ENCODE measurements around the gene CAGE1.
"Not testable (repeated sequence)": the region's sequence is repeated elsewhere in the genome, so short reads cannot be mapped to it uniquely, and the experiment has no call there.

The CAGE1 gene

DNA sequence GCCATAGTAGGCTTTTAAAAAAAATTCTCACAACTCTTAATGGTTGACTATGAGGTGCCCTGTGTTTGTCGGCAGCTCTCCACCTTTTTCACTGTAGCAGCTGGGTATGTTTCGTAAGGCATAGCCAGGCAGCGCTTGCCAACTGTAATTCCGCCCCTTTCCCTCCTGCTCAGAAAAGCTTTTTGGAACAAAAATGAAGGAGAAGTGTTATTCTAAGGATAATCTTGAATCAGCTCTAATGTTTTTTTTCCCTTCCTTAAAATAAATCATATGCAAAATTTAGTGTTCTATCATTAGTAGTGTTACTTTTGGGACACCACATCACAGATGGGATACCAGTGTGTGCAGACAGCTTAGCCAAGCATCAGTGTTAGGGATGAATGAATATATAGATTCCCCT, 21.3 kb upstream of the CAGE1 start:
- no peak for DNase-seq (ENCODE audit: low read depth in 1 of 2, low spot score in 1 of 2)

DNA sequence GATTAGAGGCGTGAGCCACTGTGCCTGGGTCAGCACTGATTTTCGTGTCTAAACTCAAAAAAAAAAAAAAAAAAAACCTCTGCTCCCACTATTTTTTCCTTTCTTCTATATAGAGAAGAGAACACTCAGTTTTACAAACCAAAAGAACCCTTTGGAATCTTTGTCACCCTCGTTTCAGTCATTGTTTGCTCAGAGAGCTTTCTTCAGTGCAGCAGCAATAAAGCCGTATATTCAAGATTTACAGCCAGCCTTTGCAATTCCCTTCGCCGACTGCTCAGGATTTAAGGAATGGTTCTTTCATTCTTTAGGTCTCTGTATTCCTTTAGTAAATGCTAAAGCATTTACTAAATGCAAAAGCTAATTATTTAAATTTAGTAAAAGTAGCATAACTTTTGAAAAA, 20.2 kb upstream of the CAGE1 start:
- no peak for DNase-seq (ENCODE audit: low read depth in 1 of 2, low spot score in 1 of 2)

DNA sequence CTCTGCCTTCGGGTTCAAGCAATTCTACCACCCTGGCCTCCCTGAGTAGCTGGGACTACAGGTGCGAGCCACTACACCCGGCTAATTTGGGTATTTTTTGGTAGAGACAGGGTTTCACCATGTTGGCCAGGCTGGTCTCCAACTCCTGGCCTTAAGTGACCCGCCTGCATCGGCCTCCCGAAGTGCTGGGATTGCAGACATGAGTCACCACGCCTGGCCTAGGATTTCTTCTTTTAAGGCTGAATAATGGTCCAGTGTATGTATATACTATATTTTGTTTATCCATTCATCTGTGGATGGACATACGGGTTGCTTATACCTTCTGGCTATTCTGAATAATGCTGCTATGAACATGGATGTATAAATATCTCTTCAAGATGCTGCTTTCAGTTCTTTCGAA, 17.2 kb upstream of the CAGE1 start:
- no peak for DNase-seq (ENCODE audit: low read depth in 1 of 2, low spot score in 1 of 2)

DNA sequence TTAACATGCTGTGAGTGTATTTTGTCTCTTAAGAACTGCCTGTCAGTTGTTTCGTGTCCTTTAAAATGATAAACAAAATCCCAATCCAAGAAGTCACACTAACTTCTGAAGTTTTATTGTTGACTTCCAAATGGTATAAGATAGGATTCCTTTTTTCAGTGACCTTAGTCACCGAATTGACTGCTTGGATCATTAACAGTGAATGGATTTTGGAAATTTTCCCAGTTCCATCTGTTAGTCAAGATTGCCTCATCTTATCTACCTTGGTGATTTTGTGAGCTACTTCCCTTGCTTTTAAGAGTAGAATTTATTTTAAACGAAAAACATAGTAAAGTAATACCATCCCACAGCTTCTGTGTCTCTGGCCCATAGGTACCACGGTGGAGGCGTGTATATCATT, 15.0 kb upstream of the CAGE1 start:
- DNase-seq (ENCODE audit: low read depth in 1 of 2, low spot score in 1 of 2), result no peak

DNA sequence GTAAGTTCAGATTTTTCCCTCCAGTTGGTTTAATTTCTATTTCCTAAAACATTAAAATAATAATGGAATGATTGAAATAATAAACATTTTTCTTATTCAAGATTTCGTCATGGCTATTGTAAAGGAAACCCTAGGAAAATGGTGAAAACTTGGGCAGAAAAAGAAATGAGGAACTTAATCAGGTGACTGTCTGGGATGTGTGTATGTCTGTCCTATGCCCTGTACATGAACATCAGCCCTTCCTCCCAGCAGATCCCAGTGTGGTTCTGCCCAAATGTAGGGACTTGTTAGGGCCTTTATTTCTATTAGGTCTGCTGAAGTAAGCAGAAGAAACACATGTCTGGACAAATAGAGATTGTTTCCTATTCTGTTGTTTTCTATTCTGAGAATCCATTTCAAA, 13.2 kb upstream of the CAGE1 start:
- DNase-seq (ENCODE audit: low read depth in 1 of 2, low spot score in 1 of 2), result no peak

DNA sequence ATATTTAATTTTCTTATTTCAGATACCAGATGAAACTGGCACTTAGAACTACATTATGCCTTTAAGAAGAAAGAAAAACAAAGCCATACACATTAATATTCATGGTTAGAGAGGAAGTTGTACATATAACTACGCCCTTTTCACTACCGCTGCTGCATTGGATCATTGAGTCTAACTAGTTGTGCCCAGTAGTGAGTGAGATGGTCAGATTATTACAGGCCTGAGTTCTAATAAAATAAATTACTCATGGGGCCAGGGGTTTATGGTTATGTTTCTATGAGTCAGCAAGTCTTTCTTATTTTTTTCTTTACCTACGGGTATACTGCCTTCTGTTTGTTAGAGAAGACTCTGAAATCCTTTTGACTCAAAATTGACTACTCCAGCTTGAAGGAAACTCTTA, 11.5 kb upstream of the CAGE1 start:
- DNase-seq (ENCODE audit: low read depth in 1 of 2, low spot score in 1 of 2), result no peak

DNA sequence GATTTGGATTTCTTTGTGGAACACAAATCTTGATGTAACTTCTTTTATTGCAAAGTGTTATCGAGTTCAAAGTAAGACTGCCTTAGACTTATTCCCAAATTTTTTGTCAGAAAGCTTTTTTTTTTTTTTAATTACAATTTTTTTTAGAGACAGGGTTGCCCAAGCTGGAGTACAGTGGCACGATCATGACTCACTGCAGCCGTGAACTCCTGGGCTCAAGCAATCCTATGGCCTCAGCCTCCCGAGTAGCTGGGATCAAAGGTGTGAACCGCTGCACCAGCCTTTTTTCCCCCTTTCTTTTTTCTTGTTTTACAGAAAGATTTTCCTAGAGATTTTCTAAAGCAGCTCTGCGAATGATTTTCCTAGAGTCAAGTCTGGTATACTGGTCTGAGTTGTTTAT, 2.9 kb upstream of the CAGE1 start:
- DNase-seq (ENCODE audit: low read depth in 1 of 2, low spot score in 1 of 2), result no peak

DNA sequence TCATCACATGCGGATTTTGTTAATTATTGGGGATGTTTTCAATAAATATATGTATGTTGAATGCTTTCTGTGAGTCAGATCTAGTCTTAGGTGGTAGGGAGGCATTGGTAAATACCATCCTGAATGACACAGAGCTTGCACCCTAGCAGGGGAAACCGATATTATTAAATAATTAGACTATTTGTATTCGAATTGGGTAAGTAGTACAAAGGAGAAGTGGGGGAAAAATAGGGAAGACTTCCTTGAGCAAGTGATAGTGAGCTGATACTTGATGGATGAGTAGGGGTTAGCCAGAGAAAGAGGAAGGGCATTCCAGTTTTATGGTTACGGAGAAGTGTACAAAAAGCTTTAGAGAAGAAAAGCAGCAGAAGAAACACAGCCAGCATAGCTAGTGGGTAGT, 1.6 kb upstream of the CAGE1 start:
- DNase-seq (ENCODE audit: low read depth in 1 of 2, low spot score in 1 of 2), result no peak

DNA sequence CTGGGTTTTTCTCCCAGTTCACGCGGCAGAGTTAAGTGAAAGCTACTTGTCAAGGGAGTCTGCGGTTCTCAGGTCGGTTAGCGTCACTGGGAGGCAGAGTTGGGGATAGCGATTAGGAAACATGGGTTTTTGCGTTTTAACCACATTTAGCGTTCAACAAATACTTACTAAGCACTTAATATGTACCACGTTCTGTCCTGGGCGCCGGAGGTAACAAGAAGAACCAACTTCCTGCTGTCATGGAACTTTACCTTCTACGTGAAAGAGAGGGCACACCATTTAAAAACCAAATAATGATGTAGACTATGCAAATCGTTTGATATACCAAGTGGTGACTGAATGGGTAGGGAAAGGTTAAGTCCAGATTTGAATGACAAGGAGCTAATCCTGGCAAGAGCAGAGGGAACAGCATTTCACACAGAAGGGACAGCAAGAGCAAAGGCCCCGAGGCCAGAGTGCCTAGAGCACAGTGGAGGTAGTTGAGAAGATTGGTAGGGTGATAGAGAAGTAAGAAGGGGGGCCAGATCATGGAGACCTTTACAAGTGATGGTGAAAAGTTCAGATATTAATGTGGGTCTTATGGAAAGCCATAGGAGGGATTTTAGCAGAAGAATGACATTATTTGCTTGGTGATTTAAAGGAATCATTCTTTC, 810 bp upstream of the CAGE1 start:
- no peak for DNase-seq (ENCODE audit: low read depth in 1 of 2, low spot score in 1 of 2)

DNA sequence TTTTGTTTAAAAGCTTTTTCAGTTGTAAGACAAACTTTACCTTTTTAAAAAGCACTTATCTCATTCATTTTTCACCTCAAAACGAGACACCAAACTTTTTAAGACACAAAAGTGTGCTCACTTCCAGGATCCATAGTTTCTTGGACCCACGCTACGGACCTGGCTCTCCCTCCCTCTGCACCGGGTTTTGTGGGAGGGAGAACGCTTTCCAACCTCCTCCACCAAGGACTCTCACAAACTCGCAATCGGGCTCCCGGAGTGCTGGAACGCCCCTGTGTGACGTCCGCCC, 436 bp downstream of the CAGE1 start:
- DNase-seq (ENCODE audit: low read depth in 1 of 2, low spot score in 1 of 2), result no peak

DNA sequence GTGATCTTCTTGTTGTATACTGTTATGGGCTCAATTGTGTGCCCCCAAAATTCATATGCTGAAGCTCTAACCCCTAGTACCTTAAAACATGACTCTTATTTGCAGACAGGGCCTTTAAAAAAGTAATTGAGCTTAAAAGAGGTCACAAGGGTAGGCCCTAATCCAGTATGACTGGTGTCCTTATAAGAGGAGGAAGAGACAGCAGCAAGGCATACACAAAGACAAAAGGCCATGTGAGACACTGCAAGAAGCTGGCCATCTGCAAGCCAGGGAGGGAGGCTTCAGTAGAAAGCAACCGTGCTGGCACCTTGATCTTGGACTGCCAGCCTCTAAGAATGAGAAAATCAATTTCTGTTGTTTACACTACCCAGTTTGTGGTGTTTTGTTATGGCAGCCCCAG, 8.4 kb downstream of the CAGE1 start:
- no peak for DNase-seq (ENCODE audit: low read depth in 1 of 2, low spot score in 1 of 2)

DNA sequence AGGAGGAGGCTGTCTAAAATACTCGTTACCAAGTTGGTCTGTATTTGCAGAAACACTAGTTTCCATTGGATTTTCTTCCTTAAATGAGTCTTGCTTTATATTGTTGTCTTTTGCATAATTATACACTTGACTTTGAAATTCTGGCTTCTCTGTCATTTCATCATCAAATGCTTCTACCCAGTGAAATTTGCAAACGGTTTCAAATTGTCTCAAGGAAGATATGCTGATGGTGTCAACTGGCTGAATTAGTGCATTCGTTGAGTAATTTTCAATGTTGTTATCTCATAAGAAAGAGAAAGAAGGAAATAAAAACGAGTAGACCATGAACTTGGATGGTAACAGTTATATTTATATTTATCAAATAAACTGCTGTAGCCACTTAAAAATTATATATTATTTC, 10.8 kb downstream of the CAGE1 start:
- DNase-seq (ENCODE audit: low read depth in 1 of 2, low spot score in 1 of 2), result no peak

DNA sequence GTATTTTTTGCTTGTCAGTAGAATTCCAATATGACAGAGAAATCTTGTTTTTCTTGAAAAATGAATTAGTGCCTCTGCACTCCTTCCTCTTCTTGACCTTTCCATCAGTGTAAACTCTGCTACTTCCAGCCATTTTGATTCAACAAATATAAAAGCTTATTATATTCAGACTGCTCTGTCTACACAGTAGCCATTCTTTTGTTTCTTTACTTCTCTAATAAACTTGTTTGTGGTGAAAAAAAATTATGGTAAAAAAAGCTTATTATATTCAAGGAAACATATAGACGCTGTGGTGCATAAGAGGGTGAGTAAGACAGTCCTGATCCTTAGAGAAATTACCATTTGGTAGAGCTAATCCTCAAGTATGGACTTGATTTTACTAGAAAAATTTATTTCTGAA, 11.6 kb downstream of the CAGE1 start:
- no peak for DNase-seq (ENCODE audit: low read depth in 1 of 2, low spot score in 1 of 2)

DNA sequence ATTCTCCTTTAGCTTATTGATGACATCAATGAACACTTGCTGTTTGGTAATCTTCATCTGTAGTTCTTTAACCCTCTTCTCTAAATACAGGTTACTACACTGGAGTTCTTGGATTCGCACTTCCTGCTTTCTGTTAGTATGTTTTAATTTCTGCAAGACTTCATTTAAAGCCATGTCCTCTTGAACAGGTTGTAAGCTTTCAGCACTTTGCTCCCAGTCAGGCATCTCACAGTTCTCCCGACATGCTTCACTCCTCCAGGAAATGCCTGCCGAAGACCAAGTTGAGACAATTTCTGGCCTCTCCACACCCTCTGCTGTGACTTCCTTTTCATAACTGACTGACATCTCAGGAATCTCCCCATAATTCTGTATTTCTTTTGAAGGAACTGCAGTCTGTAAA, 15.8 kb downstream of the CAGE1 start:
- DNase-seq (ENCODE audit: low read depth in 1 of 2, low spot score in 1 of 2), result no peak

DNA sequence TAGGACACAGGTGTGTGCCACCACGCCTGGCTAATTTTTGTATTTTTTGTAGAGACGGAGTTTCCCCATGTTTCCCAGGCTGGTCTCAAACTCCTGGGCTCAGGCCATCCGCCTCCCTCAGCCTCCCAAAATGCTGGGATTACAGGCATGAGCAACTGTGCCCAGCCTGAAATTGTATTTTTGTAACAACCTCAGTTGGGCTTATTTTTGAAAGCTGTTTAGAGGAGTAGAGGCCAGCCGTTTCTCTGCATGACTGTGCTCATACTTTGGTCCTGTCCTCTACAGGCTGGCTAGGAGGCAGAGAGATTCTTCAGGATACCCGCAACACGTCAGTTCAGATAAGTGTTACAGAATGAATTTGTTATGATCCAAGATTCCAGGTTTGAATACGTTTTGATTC, 22.1 kb downstream of the CAGE1 start:
- no peak for DNase-seq (ENCODE audit: low read depth in 1 of 2, low spot score in 1 of 2)

DNA sequence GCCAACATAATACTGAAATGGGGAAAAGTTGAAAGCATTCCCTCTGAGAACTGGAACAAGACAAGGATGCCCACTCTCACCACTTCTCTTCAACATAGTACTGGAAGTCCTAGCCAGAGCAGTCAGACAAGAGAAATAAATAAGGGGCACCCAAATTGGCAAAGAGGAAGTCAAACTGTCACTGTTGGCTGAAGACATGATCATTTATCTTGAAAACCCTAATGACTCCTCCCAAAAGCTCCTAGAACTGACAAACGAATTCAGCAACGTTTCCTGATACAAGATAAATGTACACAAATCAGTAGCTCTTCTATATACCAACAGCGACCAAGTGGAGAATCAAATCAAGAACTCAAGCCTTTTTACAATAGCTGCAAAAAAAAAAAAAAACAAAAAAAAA, 37.6 kb downstream of the CAGE1 start:
- DNase-seq (ENCODE audit: low read depth in 1 of 2, low spot score in 1 of 2), result not testable (repeated sequence)

DNA sequence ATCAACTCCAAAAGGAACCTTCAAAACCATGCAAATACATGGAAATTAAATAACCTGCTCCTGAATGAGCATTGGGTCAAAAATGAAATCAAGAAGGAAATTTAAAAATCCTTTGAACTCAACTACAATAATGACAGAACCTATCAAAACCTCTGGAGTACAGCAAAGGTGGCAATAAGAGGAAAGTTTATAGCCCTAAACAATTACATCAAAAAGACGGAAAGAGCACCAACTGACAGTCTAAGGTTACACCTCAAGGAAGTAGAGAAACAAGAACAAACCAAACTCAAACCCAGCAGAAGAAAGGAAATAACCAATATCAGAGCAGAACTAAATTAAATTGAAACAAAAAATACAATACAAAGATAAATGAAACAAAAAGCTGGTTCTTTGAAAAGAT, 39.0 kb downstream of the CAGE1 start:
- not testable (repeated sequence) for DNase-seq (ENCODE audit: low read depth in 1 of 2, low spot score in 1 of 2)

DNA sequence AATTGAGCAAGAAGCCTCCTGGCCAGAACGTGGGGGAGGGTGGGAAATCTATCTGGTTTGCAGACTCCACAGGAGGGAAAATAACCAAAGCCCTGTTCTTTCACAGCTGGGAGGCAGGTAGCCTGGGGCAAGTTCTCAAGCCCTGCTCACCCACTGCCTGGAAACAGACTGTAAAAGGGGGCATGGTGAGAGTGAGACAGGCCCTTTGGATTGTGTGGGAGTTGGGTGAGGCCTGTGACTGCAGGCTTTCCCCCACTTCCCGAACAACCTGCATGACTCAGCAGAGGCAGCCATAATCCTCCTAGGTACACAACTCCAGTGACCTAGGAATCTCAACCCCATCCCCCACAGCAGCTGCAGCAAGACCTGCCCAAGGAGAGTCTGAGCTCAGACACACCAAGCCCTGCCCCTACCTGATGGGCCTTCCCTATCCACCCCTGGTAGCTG, 42.0 kb downstream of the CAGE1 start:
- not testable (repeated sequence) for DNase-seq (ENCODE audit: low read depth in 1 of 2, low spot score in 1 of 2)

DNA sequence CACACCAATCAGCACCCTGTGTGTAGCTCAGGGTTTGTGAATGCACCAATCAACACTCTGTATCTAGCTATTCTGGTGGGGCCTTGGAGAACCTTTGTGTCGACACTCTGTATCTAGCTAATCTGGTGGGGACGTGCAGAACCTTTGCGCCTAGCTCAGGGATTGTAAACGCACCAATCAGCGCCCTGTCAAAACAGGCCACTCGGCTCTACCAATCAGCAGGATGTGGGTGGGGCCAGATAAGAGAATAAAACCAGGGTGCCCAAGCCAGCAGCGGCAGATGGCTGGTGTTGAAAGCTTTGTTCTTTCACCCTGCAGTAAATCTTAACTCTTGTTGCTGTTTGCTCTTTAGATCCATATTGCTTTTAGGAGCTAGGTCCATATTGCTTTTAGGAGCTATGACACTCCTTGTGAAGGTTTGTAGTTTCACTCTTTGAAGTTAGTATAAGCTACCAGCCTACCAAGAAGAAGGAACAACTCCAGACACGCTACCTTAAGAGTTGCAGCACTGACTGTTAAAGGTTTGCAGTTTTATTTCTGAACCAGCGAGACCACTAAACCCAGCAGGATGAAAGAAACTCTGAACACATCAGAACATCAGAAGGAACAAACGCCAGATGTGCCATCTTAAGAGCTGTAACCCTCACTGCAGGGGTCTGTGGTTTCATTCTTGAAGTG, 44.6 kb downstream of the CAGE1 start:
- not testable (repeated sequence) for DNase-seq (ENCODE audit: low read depth in 1 of 2, low spot score in 1 of 2)

DNA sequence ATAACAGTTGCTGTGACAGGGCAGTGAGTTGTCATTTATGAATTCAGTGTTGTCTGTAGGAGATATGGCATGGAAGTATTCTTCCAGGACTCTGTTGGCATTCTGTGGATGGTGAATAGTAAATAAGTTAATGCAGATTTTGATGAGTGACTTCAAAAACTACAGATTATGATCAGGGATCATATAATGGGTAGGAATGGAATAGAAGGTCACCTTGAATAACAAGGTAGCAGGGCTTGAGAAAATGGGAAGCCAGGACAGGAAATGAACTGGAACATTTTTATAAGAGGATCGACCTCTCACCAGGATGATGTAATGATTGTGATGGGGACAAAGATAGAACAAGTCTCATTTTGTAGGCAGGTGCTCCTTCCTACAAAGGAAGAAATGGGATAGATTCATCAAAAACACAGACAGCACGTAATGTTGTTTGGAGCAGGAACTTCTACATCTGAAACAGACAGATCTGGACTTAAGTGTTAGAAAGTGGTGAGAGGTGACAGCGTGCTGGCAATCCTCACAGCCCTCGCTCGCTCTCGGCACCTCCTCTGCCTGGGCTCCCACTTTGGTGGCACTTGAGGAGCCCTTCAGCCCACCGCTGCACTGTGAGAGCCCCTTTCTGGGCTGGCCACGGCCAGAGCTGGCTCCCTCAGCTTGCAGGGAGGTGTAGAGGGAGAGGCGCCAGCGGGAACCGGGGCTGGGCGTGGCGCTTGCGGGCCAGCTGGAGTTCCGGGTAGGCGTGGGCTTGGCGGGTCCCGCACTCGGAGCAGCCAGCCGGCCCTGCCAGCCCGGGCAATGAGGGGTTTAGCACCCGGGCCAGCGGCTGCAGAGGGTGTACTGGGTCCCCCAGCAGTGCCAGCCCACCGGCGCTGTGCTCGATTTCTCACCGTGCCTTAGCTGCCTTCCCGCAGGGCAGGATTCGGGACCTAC, 45.7 kb downstream of the CAGE1 start:
- DNase-seq (ENCODE audit: low read depth in 1 of 2, low spot score in 1 of 2), result no peak

DNA sequence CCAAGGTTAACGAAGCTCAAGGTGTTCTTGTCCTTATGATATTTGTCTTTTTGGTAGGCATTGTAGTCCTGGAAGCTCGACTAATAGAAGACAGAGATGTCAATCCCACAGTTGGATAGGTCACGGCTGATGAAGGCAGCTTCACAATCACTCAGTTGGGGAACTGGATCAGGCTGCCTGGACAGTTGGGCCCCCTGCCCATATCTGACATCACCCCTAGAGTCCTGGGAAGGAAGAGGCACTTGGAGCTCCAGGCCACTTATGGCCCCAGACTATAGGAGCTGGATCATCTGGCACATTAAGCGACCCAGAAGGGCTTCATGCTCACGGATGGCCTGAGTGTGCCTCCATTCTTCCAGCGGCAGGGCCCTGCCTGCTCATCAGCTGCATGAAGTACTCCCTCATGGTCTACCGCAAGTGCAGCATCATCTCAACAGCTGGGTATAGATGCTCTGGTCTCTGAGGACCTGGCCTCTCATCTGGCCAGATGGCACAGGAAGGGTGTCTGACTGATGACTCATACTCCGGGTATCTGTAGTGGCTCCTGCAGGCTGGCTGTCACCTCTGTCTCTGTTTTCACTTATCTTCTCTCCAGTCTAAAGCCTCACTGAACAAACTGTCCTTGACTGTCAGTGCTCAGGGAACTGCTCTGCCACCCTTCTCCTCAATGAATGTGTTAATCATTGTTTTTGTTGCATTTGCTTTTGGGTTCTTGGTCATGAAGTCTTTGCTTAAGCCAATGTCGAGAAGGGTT, 47.4 kb downstream of the CAGE1 start:
- no peak for DNase-seq (ENCODE audit: low read depth in 1 of 2, low spot score in 1 of 2)

DNA sequence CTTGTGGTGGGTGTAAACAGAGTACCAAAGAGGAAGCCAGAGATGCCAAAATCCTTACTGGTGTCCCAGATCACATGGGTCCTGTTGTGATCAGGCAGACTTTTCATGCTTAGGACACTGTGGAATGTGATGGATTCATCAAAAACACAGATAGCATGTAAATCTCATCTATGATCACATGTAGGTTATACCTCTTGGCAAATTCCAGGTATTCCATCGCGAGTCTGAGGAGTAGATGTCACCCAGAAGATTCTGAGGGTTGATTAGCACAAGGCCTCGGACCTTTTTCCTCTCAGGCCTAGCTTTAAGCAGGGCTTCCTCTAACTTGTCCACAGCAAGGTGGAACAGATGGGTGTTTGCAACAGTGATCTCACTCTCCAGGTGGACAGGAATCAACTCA, 48.3 kb downstream of the CAGE1 start:
- no peak for DNase-seq (ENCODE audit: low read depth in 1 of 2, low spot score in 1 of 2)

Measured in activated T-helper 1 cell treated with anti-CD3 and anti-CD28 coated beads, Interleukin-2, amount 50 U/mL, for 16 hours (primary cell).